ENCODE data around the gene GFRA1.

GRCh38 chr10:116082206-116082605 is 190.8 kb downstream of the GFRA1 start:
- TF ChIP-seq CTCF (IDR thresholded peaks at IDR 0.05): no peak
- TF ChIP-seq EZH2 (IDR thresholded peaks at IDR 0.05; ENCODE audit: borderline replicate concordance, insufficient read depth, low read depth, low read length, poor library complexity, severe bottlenecking): no peak

All from B cell (primary cell).